HPDE6-E6E7 (cell line): ENCODE measurements around the gene KIAA0232.
"Not testable (repeated sequence)": the region's sequence is repeated elsewhere in the genome, so short reads cannot be mapped to it uniquely, and the experiment has no call there.

Experiments
- DNase-seq: peaks from one replicate; pipeline ENCODE4 v3.0.0; 2011; ENCODE audit warnings: missing footprints; ENCODE audit errors: extremely low spot score

Gene KIAA0232

GRCh38 chr4:6804082-6804752, 21.7 kb downstream of the KIAA0232 start:
- no peak for DNase-seq

- DNase-seq = no peak
Measured at GRCh38 chr4:6806924-6807626, 24.5 kb downstream of the KIAA0232 start.

- DNase-seq = no peak
Measured at GRCh38 chr4:6808259-6808658, 25.7 kb downstream of the KIAA0232 start.

GRCh38 chr4:6811165-6811564, 28.6 kb downstream of the KIAA0232 start:
- no peak for DNase-seq

DNA sequence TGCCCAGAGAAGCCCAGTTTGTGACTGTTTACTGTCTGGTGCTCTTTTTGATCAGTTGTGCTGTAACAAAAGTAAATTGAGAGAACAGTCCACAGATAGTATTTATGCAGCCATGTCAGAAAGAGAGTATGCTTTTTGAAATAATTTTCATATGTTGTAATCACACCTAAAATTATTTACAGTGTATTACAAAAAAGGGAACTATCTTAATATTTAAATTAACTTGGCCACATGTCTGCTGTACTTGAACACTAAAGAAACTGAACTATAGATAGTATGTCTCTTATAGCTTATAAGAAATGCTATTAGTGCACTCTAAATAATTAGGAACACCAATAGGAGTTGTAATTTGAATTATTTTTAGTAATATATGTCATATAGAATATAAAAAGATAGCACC, 30.2 kb downstream of the KIAA0232 start:
- DNase-seq = no peak

DNA sequence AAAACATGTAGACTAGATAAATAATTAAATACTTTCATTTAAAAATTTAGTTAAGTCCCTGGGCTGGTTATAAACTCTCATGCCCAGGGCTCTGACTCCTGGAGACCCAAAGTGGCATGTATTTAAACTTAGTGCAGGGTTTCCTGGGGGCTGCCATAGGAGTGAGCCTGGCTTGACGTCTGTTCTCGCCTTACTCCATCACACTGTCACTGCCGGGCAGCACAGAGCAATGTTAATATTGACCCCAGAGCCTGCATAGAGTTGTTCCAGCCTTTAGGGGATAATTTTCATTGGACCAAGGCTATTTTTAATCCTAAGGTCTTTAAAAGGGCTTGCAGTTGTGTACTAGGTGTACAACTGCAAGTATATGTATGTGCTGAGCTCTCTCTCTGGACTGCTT, 31.2 kb downstream of the KIAA0232 start:
- DNase-seq = no peak

DNA sequence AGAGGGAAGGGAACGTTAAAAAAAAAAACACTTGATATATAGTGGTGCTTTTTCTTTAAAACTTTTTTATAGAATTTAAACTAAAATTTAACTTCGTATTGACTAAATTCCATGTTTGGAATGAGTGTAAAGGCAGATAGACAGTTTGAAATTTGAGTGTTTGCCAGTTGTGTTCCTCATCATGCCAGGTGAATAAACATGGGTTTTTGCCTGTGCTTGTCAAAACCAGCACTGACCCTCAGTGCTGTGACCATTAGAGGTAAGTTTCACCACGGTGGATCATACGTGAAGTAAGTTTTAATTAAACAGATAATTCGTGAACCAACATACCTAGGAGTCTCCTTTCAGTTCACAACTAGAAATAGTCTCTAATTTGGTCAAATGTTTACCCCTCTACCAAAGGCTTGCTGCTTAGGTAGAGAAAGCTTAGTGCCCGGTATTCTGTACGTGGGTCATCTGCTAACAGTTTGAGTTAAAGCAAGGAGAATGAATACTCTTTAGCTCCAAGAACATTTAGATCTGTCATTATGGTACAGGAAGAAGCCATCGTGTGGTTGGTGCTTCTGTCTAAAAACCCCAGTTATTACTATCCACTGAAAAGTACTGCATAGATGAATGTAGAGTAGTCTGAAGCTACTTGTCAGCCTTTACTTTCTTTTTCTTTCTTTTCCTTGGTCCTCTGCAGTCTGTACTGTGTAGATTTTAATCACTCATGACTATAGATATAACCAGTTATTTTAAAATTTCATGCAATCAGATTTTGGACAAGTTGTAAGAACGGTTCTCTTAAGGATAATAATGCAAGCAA, 32.7 kb downstream of the KIAA0232 start:
- DNase-seq = no peak

GRCh38 chr4:6819295-6819694, 36.8 kb downstream of the KIAA0232 start:
- DNase-seq = no peak

DNA sequence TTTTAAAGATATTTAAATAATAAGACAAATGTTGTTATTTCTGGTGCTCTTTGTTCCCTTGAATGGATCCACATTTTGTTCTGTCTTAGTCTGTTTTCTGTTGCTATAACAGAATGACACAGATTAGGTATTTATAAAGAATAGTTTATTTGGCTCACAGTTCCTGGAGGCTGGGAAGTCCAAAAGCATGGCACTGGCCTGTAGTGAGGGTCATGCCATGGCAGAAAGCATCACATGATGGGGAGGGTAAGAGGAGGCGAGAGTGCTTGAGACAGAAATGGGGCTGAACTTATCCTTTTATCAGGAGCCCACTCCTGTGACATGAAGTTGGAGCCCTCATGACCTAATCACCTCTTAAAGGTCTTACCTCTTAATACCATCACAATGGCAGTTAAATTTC, 38.2 kb downstream of the KIAA0232 start:
- no peak for DNase-seq

- DNase-seq = no peak
Measured at GRCh38 chr4:6824071-6824470, 41.5 kb downstream of the KIAA0232 start.

- no peak for DNase-seq
Measured at GRCh38 chr4:6824772-6825402, 42.4 kb downstream of the KIAA0232 start.

DNA sequence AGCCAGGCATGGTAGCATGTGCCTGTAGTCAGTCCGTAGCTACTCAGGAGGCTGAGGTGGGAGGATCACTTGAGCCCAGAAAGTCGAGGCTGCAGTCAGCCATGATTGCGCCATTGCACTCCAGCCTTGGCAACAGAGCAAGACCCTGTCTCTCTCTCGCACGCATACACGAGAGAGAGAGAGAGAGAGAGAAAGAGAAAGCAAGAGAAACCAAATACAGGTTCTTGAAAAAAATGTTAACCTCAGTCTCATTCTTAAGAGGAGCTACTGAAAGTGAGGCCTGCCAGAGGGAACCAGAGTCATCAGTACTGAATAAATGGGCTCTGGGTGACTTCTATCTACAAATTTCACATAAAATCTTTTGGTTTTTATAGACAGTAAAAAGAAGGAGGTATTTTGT, 42.9 kb downstream of the KIAA0232 start:
- no peak for DNase-seq

DNA sequence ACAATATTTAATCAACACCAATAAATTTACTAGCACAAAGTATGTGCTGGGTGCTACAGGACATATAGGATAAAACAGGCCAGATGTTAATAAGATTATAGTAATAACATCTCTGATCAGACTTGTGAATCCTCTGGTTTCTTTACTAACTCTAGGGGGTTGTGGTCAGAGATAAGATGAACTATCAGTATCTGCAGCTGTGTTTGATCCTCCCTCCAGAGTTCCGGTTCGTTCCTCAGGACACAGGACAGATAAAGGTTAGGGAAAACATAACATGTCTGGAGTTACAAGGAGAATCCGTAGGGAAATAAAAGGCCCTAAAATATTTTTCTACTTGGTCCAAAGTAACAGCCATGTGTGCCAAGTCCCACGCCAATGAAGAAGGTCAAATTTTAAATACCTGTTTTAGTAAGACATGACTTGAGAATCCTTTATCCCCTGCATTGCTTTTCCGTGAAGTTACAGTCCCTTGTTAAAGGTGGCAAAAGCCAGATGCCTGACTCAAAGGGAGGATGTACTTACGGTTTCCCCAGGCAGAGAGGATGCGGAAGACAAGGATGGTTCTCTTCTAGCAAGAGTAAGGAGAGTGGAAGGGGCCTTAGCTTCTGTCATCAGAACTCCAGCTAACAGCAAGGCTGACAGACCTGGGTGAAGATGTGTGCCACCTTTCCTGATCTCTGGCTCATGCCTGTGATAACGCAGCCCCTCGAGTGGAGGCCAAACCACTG, 44.4 kb downstream of the KIAA0232 start:
- no peak for DNase-seq

DNA sequence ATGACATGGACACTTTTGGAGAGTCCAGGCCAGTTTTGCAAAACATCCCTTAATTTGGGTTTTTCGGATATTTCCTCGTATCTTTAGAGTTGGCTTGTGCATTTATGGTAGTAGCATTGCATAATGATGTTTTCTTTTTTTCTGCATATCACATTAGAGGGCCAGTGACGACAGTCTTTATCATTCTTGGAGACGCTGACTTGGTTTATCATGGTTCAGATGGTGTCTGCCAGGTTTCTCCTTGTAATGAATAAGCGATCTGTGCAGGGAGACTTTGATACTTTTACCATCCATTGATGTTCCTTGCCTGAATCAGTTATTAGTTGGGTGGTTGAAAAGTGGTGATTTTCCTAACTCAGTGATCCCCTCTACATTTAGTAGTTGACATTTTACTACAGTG, 46.6 kb downstream of the KIAA0232 start:
- DNase-seq = no peak

DNA sequence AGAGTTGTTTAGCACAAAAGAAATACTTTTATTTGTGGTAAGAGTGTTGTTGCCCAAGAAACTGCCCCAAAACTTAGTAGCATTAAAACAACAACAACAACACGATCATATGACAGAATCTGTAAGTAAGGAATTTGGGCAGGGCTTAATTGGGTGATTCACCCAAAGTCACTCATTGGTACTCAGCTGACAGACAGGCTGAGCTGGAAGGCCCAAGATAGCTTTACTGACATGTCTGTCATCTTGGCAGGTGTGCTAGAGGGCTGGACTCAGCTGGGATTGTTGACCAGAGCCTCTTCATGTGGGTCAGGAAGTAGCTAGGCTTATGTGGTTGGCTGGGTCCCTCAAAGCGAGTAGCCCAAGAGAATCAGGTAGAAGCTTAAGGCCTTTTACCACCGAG, 52.3 kb downstream of the KIAA0232 start:
- peak; percentile 70 for DNase-seq

DNA sequence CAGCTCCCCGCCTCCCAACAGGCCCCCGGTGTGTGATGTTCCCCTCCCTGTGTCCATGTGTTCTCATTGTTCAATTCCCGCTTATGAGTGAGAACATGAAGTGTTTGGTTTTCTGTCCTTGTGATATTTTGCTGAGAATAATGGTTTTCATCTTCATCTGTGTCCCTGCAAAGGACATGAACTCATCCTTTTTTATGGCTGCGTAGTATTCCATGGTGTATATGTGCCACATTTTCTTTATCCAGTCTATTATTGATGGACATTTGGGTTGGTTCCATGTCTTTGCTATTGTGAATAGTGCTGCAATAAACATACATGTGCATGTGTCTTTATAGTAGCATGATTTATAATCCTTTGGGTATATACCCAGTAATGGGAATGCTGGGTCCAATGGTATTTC, 53.1 kb downstream of the KIAA0232 start:
- DNase-seq = not testable (repeated sequence)

GRCh38 chr4:6837106-6837505, 54.6 kb downstream of the KIAA0232 start:
- not testable (repeated sequence) for DNase-seq

DNA sequence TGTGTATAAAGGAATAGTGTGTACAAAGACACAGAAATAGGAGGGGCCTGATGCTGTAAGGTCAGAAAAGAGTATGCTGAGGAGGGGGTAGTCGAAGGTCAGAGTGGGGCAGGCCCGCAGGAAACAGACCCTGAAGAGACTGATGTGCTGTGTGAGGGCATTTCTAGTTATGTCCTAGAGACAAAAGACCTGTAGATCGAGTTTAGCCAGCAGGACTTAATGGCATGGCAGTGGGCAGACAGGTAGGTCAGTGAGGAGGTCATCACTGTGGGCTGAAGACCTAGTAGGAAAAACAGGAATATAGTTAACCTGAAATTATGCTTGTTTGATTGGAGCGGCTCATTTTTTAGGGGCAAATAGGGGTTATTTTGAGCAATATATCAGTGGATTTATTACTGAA, 57.1 kb downstream of the KIAA0232 start:
- DNase-seq = no peak

- DNase-seq = no peak
Measured at GRCh38 chr4:6840062-6840976, 57.8 kb downstream of the KIAA0232 start.

DNA sequence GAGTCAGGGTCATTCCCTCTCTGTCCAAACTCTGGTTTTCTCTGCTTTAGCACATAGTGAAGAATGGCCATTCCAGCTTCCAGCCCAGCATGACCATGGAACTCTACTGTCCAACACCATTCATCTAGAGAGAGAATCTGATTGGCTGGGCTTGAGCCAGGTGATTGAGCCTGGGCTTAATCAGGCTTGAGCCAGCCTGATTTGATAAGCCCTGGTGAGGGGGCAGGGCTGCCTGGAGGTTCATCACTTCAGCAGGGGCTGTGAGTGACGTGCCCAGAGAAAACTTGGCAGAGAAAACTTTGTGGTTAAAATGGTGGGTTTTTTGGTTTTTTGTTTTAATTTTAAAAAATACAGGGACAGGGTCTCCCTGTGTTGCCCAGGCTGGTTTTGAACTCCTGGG, 62.5 kb downstream of the KIAA0232 start:
- no peak for DNase-seq

DNA sequence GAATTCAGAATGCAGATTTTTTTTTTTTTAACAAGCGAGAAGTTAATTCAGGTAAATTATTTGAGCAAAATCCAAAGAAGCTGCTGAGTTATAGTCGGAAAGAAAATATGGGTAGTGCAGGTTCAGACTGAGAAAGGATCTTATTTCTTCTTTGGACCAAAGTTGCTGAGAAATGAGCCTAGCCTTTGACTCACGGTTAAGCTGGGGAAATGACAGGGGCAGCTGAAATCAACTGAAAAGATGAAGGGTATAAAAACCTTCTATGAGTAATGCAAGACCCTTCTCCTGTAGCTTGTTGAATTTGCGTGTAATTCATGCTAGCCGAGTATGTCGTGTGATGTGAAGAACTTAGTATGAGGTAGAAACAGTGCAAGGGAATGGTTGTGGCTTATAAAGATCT, 63.0 kb downstream of the KIAA0232 start:
- DNase-seq = no peak
